ENCODE measurements around the gene RBMS3.
A peak's percentile ranks its signal among the peaks of the same experiment; 100 is the strongest.

The RBMS3 gene

DNA sequence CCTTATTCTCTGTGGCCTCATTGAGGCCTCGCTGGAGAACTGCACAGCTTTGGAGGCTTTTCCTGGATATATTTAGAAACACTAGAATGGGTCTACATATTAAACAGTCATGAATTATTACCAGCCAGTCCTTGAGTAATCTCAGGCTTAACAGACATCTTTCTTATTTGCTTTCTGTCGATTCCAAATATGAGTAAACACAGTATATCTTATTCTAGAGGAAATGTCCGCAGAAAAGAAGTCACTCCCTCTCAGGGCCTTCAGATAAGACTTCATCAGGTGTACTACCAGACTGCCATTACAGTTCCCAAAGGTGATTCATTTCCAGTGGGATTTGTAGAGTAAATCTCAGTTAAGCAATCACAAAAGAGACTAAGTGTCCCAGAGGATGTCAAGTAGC, 310.7 kb downstream of the RBMS3 start:
- Histone ChIP-seq H4K12ac (ENCODE audit: low read depth, low read length) (no peak overlapping the region), H3K4me1 (ENCODE audit: control insufficient read depth in 1 of 2, insufficient read depth in 2 of 2, low read length in 2 of 2) (no peaks in the 10 kb centered on the region), H2BK12ac (ENCODE audit: low read length) (no peak overlapping the region), H2AK5ac (ENCODE audit: low read length) (no peak overlapping the region), H2BK5ac (ENCODE audit: low read depth, low read length, poor library complexity) (no peak overlapping the region), H3K4ac (ENCODE audit: low read depth, low read length) (no peak overlapping the region), H2BK120ac (ENCODE audit: insufficient read depth, low read length, poor library complexity) (no peak overlapping the region), H3K23ac (ENCODE audit: low read length) (no peak overlapping the region), H3K27ac (ENCODE audit: low read depth, low read length) (no peak overlapping the region), H4K8ac (ENCODE audit: low read depth, low read length) (no peak overlapping the region), H4K91ac (ENCODE audit: low read depth, low read length) (no peak overlapping the region), H3K4me2 (ENCODE audit: low read length) (no peak overlapping the region), H3K9ac (ENCODE audit: low read length) (no peak overlapping the region), H3K14ac (ENCODE audit: low read length) (no peak overlapping the region), H3K79me2 (ENCODE audit: control insufficient read depth, insufficient read depth, low read length, poor library complexity) (no peaks in the 10 kb centered on the region), H3K27me3 (ENCODE audit: insufficient read depth, low read length) (no peaks in the 10 kb centered on the region), H2AFZ (ENCODE audit: insufficient read depth, low read length, poor library complexity) (no peak overlapping the region), H3K79me1 (ENCODE audit: low read length) (no peaks in the 10 kb centered on the region), H3K36me3 (ENCODE audit: control insufficient read depth in 1 of 2, insufficient read depth in 2 of 2, low read length in 2 of 2) (no peaks in the 10 kb centered on the region), H3K18ac (ENCODE audit: low read length) (no peak overlapping the region), H3K4me3 (ENCODE audit: low read depth, low read length) (no peak overlapping the region), H3K9me3 (ENCODE audit: insufficient read depth, low read depth, low read length) (no peaks in the 10 kb centered on the region)
- no peak for DNase-seq
- no CpG with 5 or more reads among the region's 3 CpGs for WGBS (ENCODE audit: extremely low coverage, insufficient coverage, insufficient read length)

DNA sequence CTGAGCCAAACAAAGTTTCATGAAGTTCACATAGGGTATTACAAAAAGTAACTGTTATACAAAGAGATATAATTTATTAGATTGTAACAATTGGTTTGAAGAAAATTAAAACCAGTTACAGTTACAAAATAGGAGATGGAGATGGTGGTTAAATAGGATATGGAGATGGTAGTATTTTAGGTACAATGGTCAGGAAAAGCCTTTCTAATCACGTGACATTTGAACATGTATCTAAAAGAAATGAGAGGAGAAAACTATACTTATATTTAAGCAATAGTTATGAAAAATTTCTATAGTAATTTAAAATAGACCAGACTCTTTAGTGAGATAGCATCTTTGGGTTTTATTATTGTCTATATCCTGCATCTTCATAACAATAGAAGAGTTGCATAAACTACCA, 312.9 kb downstream of the RBMS3 start:
- no peak overlapping the region for H3K18ac ChIP-seq (ENCODE audit: low read length)
- no peak overlapping the region for H2AFZ ChIP-seq (ENCODE audit: insufficient read depth, low read length, poor library complexity)
- no peak overlapping the region for H3K4ac ChIP-seq (ENCODE audit: low read depth, low read length)

DNA sequence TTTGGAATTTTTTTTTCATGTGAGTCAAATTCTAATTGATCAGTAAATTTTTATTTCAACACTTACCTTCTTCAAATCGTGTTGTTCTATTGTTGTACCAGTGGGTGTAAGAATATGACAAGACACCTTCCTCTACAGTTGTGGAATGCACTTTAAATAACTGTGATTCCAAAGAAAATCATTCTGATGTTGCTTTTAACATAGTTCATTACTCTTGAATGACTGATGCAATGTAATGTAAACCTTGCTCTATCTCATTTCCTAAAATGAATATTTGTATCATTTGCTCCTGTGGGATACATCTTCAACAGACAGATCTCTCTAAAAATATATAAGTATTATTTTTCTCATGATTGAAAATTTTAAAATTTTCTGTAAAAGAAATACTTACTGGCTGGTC, 313.4 kb downstream of the RBMS3 start:
- H3K4me1 ChIP-seq (ENCODE audit: control insufficient read depth in 1 of 2, insufficient read depth in 2 of 2, low read length in 2 of 2): no peaks in the 10 kb centered on the region

More for the DNA sequence above, 312.9 kb downstream of the RBMS3 start:
- Histone ChIP-seq H3K36me3 (ENCODE audit: control insufficient read depth in 1 of 2, insufficient read depth in 2 of 2, low read length in 2 of 2) (no peaks in the 10 kb centered on the region), H3K9ac (ENCODE audit: low read length) (no peak overlapping the region), H2BK12ac (ENCODE audit: low read length) (no peak overlapping the region), H3K4me2 (ENCODE audit: low read length) (no peak overlapping the region), H4K91ac (ENCODE audit: low read depth, low read length) (no peak overlapping the region), H2AK5ac (ENCODE audit: low read length) (no peak overlapping the region), H2BK5ac (ENCODE audit: low read depth, low read length, poor library complexity) (no peak overlapping the region), H3K14ac (ENCODE audit: low read length) (no peak overlapping the region), H3K79me2 (ENCODE audit: control insufficient read depth, insufficient read depth, low read length, poor library complexity) (no peaks in the 10 kb centered on the region), H4K12ac (ENCODE audit: low read depth, low read length) (no peak overlapping the region), H3K27me3 (ENCODE audit: insufficient read depth, low read length) (no peaks in the 10 kb centered on the region), H3K4me3 (ENCODE audit: low read depth, low read length) (no peak overlapping the region), H3K79me1 (ENCODE audit: low read length) (no peaks in the 10 kb centered on the region), H3K23ac (ENCODE audit: low read length) (no peak overlapping the region), H3K4me1 (ENCODE audit: control insufficient read depth in 1 of 2, insufficient read depth in 2 of 2, low read length in 2 of 2) (no peaks in the 10 kb centered on the region), H3K27ac (ENCODE audit: low read depth, low read length) (no peak overlapping the region), H3K9me3 (ENCODE audit: insufficient read depth, low read depth, low read length) (no peaks in the 10 kb centered on the region), H2BK120ac (ENCODE audit: insufficient read depth, low read length, poor library complexity) (no peak overlapping the region), H4K8ac (ENCODE audit: low read depth, low read length) (no peak overlapping the region)
- DNase-seq: no peak
- WGBS (ENCODE audit: extremely low coverage, insufficient coverage, insufficient read length): no CpG with 5 or more reads among the region's 1 CpG

DNA sequence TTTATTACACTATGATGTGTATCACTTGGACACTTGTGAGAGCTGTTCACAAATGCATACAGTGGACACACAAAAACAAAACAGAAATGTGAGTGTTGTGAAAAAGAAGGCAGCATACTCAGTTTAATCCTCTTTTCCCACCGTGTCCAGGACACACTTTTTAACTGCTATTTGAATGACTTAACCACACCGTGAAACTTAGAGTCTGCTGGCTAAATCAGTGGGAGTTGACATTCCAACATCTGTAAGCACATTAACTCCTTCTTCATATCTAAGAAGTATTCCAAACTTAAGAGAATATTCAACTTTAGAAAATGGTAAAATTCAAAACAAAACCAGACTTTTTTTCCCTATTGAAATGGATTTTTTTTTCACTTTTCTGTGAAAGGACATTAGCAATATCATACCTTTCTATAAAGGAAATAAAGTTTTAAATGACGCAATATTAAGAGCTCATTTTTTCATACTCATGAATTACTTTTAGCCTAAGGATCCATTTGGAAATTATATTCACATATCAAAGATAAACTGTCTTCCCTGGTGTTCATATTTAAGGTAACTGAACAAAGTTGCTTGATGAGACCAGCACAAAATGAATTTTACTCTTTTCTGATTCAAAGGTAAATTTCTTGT, 316.6 kb downstream of the RBMS3 start:
- Histone ChIP-seq H3K9me3 (ENCODE audit: insufficient read depth, low read depth, low read length) (no peaks in the 10 kb centered on the region), H3K18ac (ENCODE audit: low read length) (no peak overlapping the region), H3K4ac (ENCODE audit: low read depth, low read length) (no peak overlapping the region), H3K9ac (ENCODE audit: low read length) (no peak overlapping the region), H3K4me2 (ENCODE audit: low read length) (no peak overlapping the region), H3K79me1 (ENCODE audit: low read length) (no peaks in the 10 kb centered on the region), H4K12ac (ENCODE audit: low read depth, low read length) (no peak overlapping the region), H2BK120ac (ENCODE audit: insufficient read depth, low read length, poor library complexity) (no peak overlapping the region), H3K4me3 (ENCODE audit: low read depth, low read length) (no peak overlapping the region), H2AK5ac (ENCODE audit: low read length) (no peak overlapping the region), H3K27me3 (ENCODE audit: insufficient read depth, low read length) (no peaks in the 10 kb centered on the region), H2AFZ (ENCODE audit: insufficient read depth, low read length, poor library complexity) (no peak overlapping the region), H3K4me1 (ENCODE audit: control insufficient read depth in 1 of 2, insufficient read depth in 2 of 2, low read length in 2 of 2) (no peaks in the 10 kb centered on the region), H2BK5ac (ENCODE audit: low read depth, low read length, poor library complexity) (no peak overlapping the region), H2BK12ac (ENCODE audit: low read length) (no peak overlapping the region), H3K14ac (ENCODE audit: low read length) (no peak overlapping the region), H4K91ac (ENCODE audit: low read depth, low read length) (no peak overlapping the region), H3K36me3 (ENCODE audit: control insufficient read depth in 1 of 2, insufficient read depth in 2 of 2, low read length in 2 of 2) (no peaks in the 10 kb centered on the region), H3K23ac (ENCODE audit: low read length) (no peak overlapping the region), H4K8ac (ENCODE audit: low read depth, low read length) (no peak overlapping the region), H3K79me2 (ENCODE audit: control insufficient read depth, insufficient read depth, low read length, poor library complexity) (no peaks in the 10 kb centered on the region), H3K27ac (ENCODE audit: low read depth, low read length) (no peak overlapping the region)
- no CpG with 5 or more reads among the region's 3 CpGs for WGBS (ENCODE audit: extremely low coverage, insufficient coverage, insufficient read length)
- DNase-seq: no peak

More for the DNA sequence above, 313.4 kb downstream of the RBMS3 start:
- no peak overlapping the region for H3K4me2 ChIP-seq (ENCODE audit: low read length)
- no peak overlapping the region for H3K9ac ChIP-seq (ENCODE audit: low read length)
- H4K8ac ChIP-seq (ENCODE audit: low read depth, low read length): no peak overlapping the region
- H4K91ac ChIP-seq (ENCODE audit: low read depth, low read length): no peak overlapping the region
- H3K27me3 ChIP-seq (ENCODE audit: insufficient read depth, low read length): no peaks in the 10 kb centered on the region
- no peak overlapping the region for H2AFZ ChIP-seq (ENCODE audit: insufficient read depth, low read length, poor library complexity)
- H2BK12ac ChIP-seq (ENCODE audit: low read length): no peak overlapping the region
- H3K9me3 ChIP-seq (ENCODE audit: insufficient read depth, low read depth, low read length): no peaks in the 10 kb centered on the region
- WGBS (ENCODE audit: extremely low coverage, insufficient coverage, insufficient read length): no CpG with 5 or more reads among the region's 1 CpG
- H2BK120ac ChIP-seq (ENCODE audit: insufficient read depth, low read length, poor library complexity): no peak overlapping the region
- no peak overlapping the region for H3K27ac ChIP-seq (ENCODE audit: low read depth, low read length)
- H3K79me2 ChIP-seq (ENCODE audit: control insufficient read depth, insufficient read depth, low read length, poor library complexity): no peaks in the 10 kb centered on the region
- H4K12ac ChIP-seq (ENCODE audit: low read depth, low read length): no peak overlapping the region
- no peak overlapping the region for H3K4me3 ChIP-seq (ENCODE audit: low read depth, low read length)
- H3K79me1 ChIP-seq (ENCODE audit: low read length): no peaks in the 10 kb centered on the region
- H2BK5ac ChIP-seq (ENCODE audit: low read depth, low read length, poor library complexity): no peak overlapping the region
- no peak overlapping the region for H3K14ac ChIP-seq (ENCODE audit: low read length)
- no peak overlapping the region for H3K18ac ChIP-seq (ENCODE audit: low read length)
- H2AK5ac ChIP-seq (ENCODE audit: low read length): no peak overlapping the region
- no peaks in the 10 kb centered on the region for H3K36me3 ChIP-seq (ENCODE audit: control insufficient read depth in 1 of 2, insufficient read depth in 2 of 2, low read length in 2 of 2)
- DNase-seq: peak in 1 of 2 donors; percentile 22
- no peak overlapping the region for H3K23ac ChIP-seq (ENCODE audit: low read length)
- H3K4ac ChIP-seq (ENCODE audit: low read depth, low read length): no peak overlapping the region
